Body of pancreas (tissue), 4 donors: ENCODE data around the gene MBP. TPM values are rescaled to one million over a fixed set of nuclear protein-coding genes. Genes with fewer than 3 reads are reported as not detected.

Source experiments
- ATAC-seq: fragments of 150-250 bp; one replicate; pipeline ENCODE4 v1.9.1; 2016
- DNase-seq, 4 donors: peaks; one replicate each; pipeline ENCODE4 v3.0.0-alpha.2; 2019
- H3K27ac ChIP-seq, 4 donors: fragments of 200-600 bp; sonication (generic); 1 replicate in 3 of 4; 2 replicates in 1 of 4; pipeline versions ENCODE4 v1.5.1 to v1.6.1; 2016 to 2019; ENCODE audit warnings: mild to moderate bottlenecking in 1 of 4, mixed read lengths in 1 of 4, moderate library complexity in 1 of 4
- H3K27me3 ChIP-seq, 2 donors: fragments of 200-600 bp; sonication (generic); one replicate each; pipeline ENCODE4 v1.6.0; 2016; ENCODE audit warnings: mild to moderate bottlenecking in 1 of 2
- H3K36me3 ChIP-seq, 2 donors: fragments of 200-600 bp; sonication (generic); replicated peaks in 1 of 2; 2 replicates each; pipeline ENCODE4 v1.5.1; 2016; ENCODE audit warnings: low read depth in 2 of 2; ENCODE audit not compliant: insufficient read depth in 1 of 2
- H3K4me1 ChIP-seq: fragments of 200-600 bp; sonication (generic); one replicate; pipeline ENCODE4 v1.6.0; 2016
- H3K4me3 ChIP-seq, 2 donors: fragments of 200-600 bp; sonication (generic); 1 replicate in 1 of 2; 2 replicates in 1 of 2; pipeline ENCODE4 v1.5.1; 2016 to 2019
- H3K9me3 ChIP-seq, 3 donors: fragments of 200-600 bp; sonication (generic); 1 replicate in 2 of 3; 2 replicates in 1 of 3; pipeline ENCODE4 v1.5.1; 2016
- POLR2A ChIP-seq, 3 donors: fragments of 450-650 bp; IDR thresholded peaks; one replicate each; pipeline ENCODE4 v1.6.1; 2016; ENCODE audit warnings: antibody characterized with exemption in 3 of 3, mild to moderate bottlenecking in 2 of 3
- WGBS, 2 donors: methylation state at CpG; one replicate each; pipeline ENCODE4 v1.1.5; 2017; 5-methylcytosine and 5-hydroxymethylcytosine counted together
- intact Hi-C: fragments of 100-400 bp; cut with DNase I; formaldehyde crosslinking; loops from one replicate; pipeline ENCODE4 v1.15.1; 2023
- total RNA-seq, 2 donors: library from RNA; depleted of rRNA; stranded (reverse); fragments of >200 nt; gene quantifications; one replicate each; pipeline ENCODE4 v1.1.0, GENCODE V29; 2016
- TF ChIP-seq, protein P1 (sequence below), 7 experiments: fragments of 450-650 bp in 4 of 7; fragments of 200-600 bp in 3 of 7; sonication (generic) in 3 of 7; IDR thresholded peaks; one replicate each; pipeline ENCODE4 v1.5.1; 2016 to 2019; ENCODE audit warnings: antibody characterized with exemption in 7 of 7

The MBP gene
- total RNA-seq, 2 donors from 2014 or later: 17.4 to 24.4 TPM

DNA sequence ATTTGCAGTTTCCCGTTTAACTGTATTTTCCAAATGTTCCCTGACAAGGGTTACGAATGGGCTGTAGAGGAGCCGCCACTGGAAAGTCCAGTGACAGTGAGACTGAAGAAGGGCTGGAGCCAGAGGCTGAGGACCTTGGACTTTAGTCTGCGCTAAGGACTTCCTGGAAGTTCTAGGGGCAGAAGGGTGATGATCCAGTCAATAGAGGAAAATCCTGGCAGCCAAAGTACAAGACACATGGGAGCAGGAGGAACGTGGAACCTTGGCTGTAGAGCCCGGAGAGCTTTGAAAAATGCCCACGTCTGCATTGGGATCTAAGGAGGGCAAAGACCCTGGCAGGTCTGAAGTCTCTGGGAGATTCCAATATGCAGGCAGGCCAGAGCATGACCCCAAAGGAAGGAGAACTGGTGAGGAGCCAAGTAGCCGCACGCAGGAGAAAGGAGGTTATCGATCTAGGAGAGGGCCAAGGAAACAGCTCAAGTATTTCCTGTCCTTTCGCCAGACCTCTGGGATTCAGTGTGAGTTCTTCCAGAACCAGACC lies 28.5 kb downstream of the MBP start:
- no peak for TF ChIP-seq POLR2A (IDR thresholded peaks at IDR 0.05)
- TF ChIP-seq, protein P1, sequence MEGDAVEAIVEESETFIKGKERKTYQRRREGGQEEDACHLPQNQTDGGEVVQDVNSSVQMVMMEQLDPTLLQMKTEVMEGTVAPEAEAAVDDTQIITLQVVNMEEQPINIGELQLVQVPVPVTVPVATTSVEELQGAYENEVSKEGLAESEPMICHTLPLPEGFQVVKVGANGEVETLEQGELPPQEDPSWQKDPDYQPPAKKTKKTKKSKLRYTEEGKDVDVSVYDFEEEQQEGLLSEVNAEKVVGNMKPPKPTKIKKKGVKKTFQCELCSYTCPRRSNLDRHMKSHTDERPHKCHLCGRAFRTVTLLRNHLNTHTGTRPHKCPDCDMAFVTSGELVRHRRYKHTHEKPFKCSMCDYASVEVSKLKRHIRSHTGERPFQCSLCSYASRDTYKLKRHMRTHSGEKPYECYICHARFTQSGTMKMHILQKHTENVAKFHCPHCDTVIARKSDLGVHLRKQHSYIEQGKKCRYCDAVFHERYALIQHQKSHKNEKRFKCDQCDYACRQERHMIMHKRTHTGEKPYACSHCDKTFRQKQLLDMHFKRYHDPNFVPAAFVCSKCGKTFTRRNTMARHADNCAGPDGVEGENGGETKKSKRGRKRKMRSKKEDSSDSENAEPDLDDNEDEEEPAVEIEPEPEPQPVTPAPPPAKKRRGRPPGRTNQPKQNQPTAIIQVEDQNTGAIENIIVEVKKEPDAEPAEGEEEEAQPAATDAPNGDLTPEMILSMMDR (IDR thresholded peaks at IDR 0.05): no peak
- peak overlapping the region in 2 of 4 donors; percentile 41 to 69 for H3K27ac ChIP-seq
- H3K36me3 ChIP-seq: no peaks in the 10 kb centered on the region
- peaks cover 17% of the 10 kb centered on the region for H3K4me1 ChIP-seq
- H3K9me3 ChIP-seq: no peaks in the 10 kb centered on the region
- DNase-seq (no peak), ATAC-seq (peak; percentile 22)
- intact Hi-C loops: no loop called here
- no peaks in the 10 kb centered on the region for H3K27me3 ChIP-seq
- no peak overlapping the region for H3K4me3 ChIP-seq
- WGBS, 2 donors: 68 to 80% methylated on average over 11 of the region's 11 CpGs

GRCh38 chr18:77103187-77103850 lies 29.3 kb downstream of the MBP start:
- ATAC-seq: no peak
- Histone ChIP-seq H3K4me3 (no peak overlapping the region), H3K36me3 (no peaks in the 10 kb centered on the region), H3K4me1 (peaks cover 22% of the 10 kb centered on the region), H3K27ac (peak overlapping the region in 2 of 4 donors; percentile 41 to 69), H3K9me3 (no peaks in the 10 kb centered on the region), H3K27me3 (no peaks in the 10 kb centered on the region)
- no peak for DNase-seq
- no peak for TF ChIP-seq POLR2A (IDR thresholded peaks at IDR 0.05)
- TF ChIP-seq, protein P1 (IDR thresholded peaks at IDR 0.05): no peak
- intact Hi-C loops: no loop called here
- WGBS, 2 donors: 76 to 84% methylated on average over 14 of the region's 14 CpGs

- intact Hi-C loops: no loop called here
- no peaks in the 10 kb centered on the region for H3K36me3 ChIP-seq
- ATAC-seq: no peak
- peaks cover 30% of the 10 kb centered on the region for H3K4me1 ChIP-seq
- no peaks in the 10 kb centered on the region for H3K9me3 ChIP-seq
- H3K4me3 ChIP-seq: no peak overlapping the region
- TF ChIP-seq, protein P1 (IDR thresholded peaks at IDR 0.05): no peak
- TF ChIP-seq POLR2A (IDR thresholded peaks at IDR 0.05): no peak
- no peak for DNase-seq
- 60 to 69% methylated on average over 3 of the region's 3 CpGs for WGBS, 2 donors
- peak overlapping the region in 3 of 4 donors; percentile 35 to 69 (median 36) for H3K27ac ChIP-seq
- H3K27me3 ChIP-seq: no peaks in the 10 kb centered on the region
Measured at GRCh38 chr18:77102259-77103040, 30.1 kb downstream of the MBP start.

DNA sequence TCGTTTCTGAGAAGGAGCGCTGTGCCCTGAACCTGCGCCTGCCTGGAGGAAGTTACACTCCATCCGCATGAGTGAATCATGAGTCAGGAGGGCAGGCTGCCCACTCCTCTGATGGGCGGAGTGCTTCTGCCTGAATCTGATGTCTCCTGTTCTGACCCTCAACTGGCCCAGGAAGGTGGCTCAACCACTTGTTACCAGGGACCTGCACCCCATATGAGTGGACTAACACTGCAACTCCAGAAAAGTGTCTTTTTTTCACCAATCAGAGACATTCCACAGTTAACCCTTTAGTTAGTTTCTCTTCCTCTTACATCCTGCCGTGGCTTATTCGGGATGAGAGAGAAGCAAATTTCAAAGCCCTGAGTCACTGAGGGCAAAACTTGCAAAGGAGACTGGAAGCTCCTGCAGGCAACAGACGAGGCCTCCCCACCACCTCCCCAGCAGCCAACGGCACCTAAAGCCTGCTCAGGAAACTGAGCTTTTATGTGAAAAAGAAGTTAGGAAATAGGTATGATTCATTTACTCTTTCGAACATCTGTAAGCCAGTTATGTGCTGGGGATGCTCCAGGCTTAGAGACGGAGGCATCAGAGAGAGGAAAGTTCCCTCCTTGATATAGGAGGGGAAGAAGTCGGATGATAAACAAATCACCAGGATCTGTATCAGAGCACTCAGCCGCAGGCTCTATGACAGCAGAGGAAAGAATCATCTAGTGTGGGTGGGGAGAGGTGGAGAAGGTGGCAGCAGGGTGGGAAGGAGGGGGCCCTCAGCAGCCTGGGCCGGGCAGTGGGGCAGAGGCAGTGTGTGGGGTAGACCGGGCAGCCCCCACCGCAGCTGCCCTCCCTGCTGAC lies 30.9 kb downstream of the MBP start:
- ATAC-seq (peak; percentile 43), DNase-seq (peak in 3 of 4 donors; percentile 51 to 78 (median 57))
- 61 to 77% methylated on average over 16 of the region's 16 CpGs for WGBS, 2 donors
- H3K27ac ChIP-seq: peak overlapping the region in 3 of 4 donors; percentile 35 to 69 (median 36)
- no peaks in the 10 kb centered on the region for H3K9me3 ChIP-seq
- TF ChIP-seq POLR2A (IDR thresholded peaks at IDR 0.05): no peak
- TF ChIP-seq, protein P1 (IDR thresholded peaks at IDR 0.05): no peak
- no peaks in the 10 kb centered on the region for H3K36me3 ChIP-seq
- no peak overlapping the region for H3K4me3 ChIP-seq
- intact Hi-C loops: no loop called here
- H3K27me3 ChIP-seq: no peaks in the 10 kb centered on the region
- peaks cover 27% of the 10 kb centered on the region for H3K4me1 ChIP-seq
